Measurements from ENCODE around the gene COPA.
"Not testable (repeated sequence)": the region's sequence is repeated elsewhere in the genome, so short reads cannot be mapped to it uniquely, and the experiment has no call there.

The COPA gene

GRCh38 chr1:160296036-160296435 is 47.0 kb downstream of the COPA start:
- TF ChIP-seq CTCF (IDR thresholded peaks at IDR 0.05): no peak
- TF ChIP-seq ZFX (IDR thresholded peaks at IDR 0.05; ENCODE audit: borderline replicate concordance): no peak
- H3K27ac ChIP-seq: no peak overlapping the region

GRCh38 chr1:160293020-160293968 is 49.8 kb downstream of the COPA start:
- TF ChIP-seq ZFX (IDR thresholded peaks at IDR 0.05; ENCODE audit: borderline replicate concordance) (no peak), CTCF (IDR thresholded peaks at IDR 0.05) (no peak)
- H3K27ac ChIP-seq: no peak overlapping the region

GRCh38 chr1:160291248-160292220 is 51.5 kb downstream of the COPA start:
- TF ChIP-seq ZFX (IDR thresholded peaks at IDR 0.05; ENCODE audit: borderline replicate concordance): no peak
- peak; percentile 98 for TF ChIP-seq CTCF (IDR thresholded peaks at IDR 0.05)

GRCh38 chr1:160287769-160288168 is 55.3 kb downstream of the COPA start:
- not testable (repeated sequence) for H3K27ac ChIP-seq

More at GRCh38 chr1:160291248-160292220, 51.5 kb downstream of the COPA start:
- no peak overlapping the region for H3K27ac ChIP-seq

GRCh38 chr1:160285506-160285905 is 57.5 kb downstream of the COPA start:
- TF ChIP-seq CTCF (IDR thresholded peaks at IDR 0.05) (peak; percentile 13; the same call in 1 of the 2 replicates), ZFX (IDR thresholded peaks at IDR 0.05; ENCODE audit: borderline replicate concordance) (no peak)
- no peak overlapping the region for H3K27ac ChIP-seq

GRCh38 chr1:160284782-160285344 is 58.2 kb downstream of the COPA start, which contains the start of gene PEX19:
TSS of gene PEX19 (minus strand) at chr1:160285133. CDS start at chr1:160285124, 9 bp downstream.
- no peak for TF ChIP-seq CTCF (IDR thresholded peaks at IDR 0.05)
- H3K27ac ChIP-seq: peak within 1 kb of the TSS; percentile 63

- peak overlapping the region; percentile 63 for H3K27ac ChIP-seq
These were observed 58.7 kb downstream of the COPA start for GRCh38 chr1:160284220-160284781.

More at GRCh38 chr1:160284220-160284781, 58.7 kb downstream of the COPA start:
- TF ChIP-seq ZFX (IDR thresholded peaks at IDR 0.05; ENCODE audit: borderline replicate concordance) (no peak), CTCF (IDR thresholded peaks at IDR 0.05) (no peak)

Data from 22Rv1 (cell line).